Stimulated activated effector memory CD8-positive, alpha-beta T cell treated with anti-CD3 and anti-CD28 coated beads, Interleukin-12 subunit alpha, Interleukin-12 subunit beta, amount 100 ng/mL, for 72 hours (primary cell): ENCODE data around the gene CCDC187.
A peak's percentile ranks its signal among the peaks of the same experiment; 100 is the strongest.
"Not testable (repeated sequence)": the region's sequence is repeated elsewhere in the genome, so short reads cannot be mapped to it uniquely, and the experiment has no call there.

Experiments
- ATAC-seq: fragments of 150-1000 bp; cut with Tn5 transposase; 2 replicates; pipeline ENCODE4 v1.10.0; 2021
- DNase-seq, 2 donors: peaks; one replicate each; pipeline ENCODE4 v3.0.0; 2021 to 2022; ENCODE audit warnings: low spot score in 2 of 2
- H3K27ac Mint-ChIP-seq: one replicate; pipeline ENCODE4 v1.8.0; 2022; ENCODE audit warnings: mild to moderate bottlenecking, mixed read lengths
- H3K36me3 Mint-ChIP-seq: one replicate; pipeline ENCODE4 v1.8.0; 2022; ENCODE audit warnings: mild to moderate bottlenecking, mixed read lengths
- H3K4me1 Mint-ChIP-seq: one replicate; pipeline ENCODE4 v1.8.0; 2022; ENCODE audit warnings: mixed read lengths
- H3K4me3 Mint-ChIP-seq: one replicate; pipeline ENCODE4 v1.8.0; 2022; ENCODE audit warnings: mild to moderate bottlenecking, mixed read lengths
- H3K9me3 Mint-ChIP-seq: one replicate; pipeline ENCODE4 v1.8.0; 2022; ENCODE audit warnings: mixed read lengths

CCDC187 gene

DNA sequence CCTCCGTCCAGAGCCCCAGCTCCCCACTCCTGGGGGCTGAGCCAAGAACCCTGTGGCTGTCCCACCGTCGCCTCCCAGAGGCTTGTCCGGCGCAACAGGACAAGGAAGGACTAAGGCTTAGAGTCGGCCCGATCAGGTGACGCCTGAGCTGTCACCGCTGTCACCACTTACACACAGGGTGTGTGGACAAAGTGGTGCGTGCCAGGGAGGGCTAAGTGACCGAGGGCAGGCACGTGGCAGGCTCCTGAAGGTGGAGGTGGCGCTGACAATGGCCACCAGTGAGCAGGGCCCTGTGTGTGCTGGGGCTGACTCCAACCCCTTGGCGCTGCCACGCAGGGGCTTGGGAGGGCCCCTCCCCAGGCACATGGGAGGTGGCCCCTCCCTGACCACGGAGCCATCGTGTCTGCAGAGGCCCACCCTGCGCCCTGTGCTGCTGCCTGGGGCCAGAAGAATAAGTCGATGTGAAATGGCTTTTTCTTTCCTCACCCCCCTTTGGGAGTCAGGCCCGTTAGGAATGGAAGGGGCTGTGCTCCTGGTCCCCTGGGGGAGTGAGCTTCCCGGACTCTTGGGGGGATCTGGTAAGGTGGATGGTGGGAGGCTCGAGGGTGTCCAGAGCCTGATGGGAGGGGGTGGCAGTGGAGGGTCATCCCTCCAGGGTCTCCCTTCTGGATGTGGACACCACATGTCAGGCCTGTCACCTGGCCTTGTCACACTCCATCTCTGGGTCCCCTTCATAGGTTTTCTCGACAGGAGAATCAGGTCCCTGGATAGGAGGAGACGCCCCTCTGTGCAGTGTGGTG lies 20.8 kb upstream of the CCDC187 start:
- Mint-ChIP-seq H3K4me3 (no peak overlapping the region), H3K4me1 (peaks cover 6% of the 10 kb centered on the region), H3K27ac (no peak overlapping the region), H3K9me3 (no peaks in the 10 kb centered on the region), H3K36me3 (no peaks in the 10 kb centered on the region)
- DNase-seq (no peak), ATAC-seq (no peak)

DNA sequence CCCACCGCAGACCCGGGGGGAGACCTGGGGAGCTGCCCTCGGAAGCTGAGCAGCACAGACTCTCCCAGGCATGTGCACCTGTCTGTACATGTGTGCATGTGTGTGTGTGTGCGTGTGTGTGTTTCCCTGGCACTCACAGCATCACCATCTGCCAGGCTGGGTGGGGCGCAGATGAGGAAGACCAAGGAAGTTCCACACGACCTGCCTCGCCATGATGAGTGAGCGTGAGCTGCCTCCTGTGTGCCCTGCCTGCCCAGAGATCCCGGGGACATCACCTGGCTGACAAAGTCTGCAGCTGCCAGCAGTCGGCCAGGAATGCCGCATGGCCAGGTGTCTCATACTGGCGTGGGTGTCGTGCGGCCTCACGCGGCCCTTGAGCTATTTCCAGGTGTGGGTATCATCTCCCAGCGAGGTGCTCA lies 19.5 kb upstream of the CCDC187 start:
- Mint-ChIP-seq H3K4me3 (no peak overlapping the region), H3K36me3 (no peaks in the 10 kb centered on the region), H3K4me1 (no peaks in the 10 kb centered on the region), H3K27ac (no peak overlapping the region), H3K9me3 (no peaks in the 10 kb centered on the region)
- no peak for ATAC-seq
- no peak for DNase-seq

GRCh38 chr9:136322756-136323330 lies 18.9 kb upstream of the CCDC187 start:
- DNase-seq = no peak
- H3K9me3 Mint-ChIP-seq = no peaks in the 10 kb centered on the region
- H3K4me1 Mint-ChIP-seq = no peaks in the 10 kb centered on the region
- no peak overlapping the region for H3K27ac Mint-ChIP-seq
- H3K4me3 Mint-ChIP-seq = no peak overlapping the region
- no peak for ATAC-seq
- H3K36me3 Mint-ChIP-seq = no peaks in the 10 kb centered on the region

- no peak overlapping the region for H3K4me3 Mint-ChIP-seq
- H3K4me1 Mint-ChIP-seq = peaks cover 11% of the 10 kb centered on the region
- ATAC-seq (no peak), DNase-seq (no peak)
- H3K9me3 Mint-ChIP-seq = no peaks in the 10 kb centered on the region
- peaks cover 2% of the 10 kb centered on the region for H3K36me3 Mint-ChIP-seq
- no peak overlapping the region for H3K27ac Mint-ChIP-seq
These were observed 17.7 kb upstream of the CCDC187 start for GRCh38 chr9:136321561-136321960.

DNA sequence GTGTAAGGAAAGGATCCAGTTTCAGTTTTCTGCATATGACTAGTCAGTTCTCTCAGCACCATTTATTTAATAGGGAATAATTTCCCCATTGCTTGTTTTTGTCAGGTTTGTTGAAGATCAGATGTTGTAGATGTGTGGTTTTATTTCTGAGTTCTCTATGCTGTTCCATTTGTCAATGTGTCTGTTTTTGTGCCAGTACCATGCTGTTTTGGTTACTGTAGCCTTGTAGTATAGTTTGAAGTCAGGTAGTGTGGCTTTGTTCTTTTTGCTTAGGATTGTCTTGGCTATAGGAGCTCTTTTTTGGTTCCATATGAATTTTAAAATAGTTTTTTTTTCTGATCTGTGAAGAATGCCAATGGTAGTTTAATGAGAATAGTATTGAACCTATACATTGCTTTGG lies 17.1 kb upstream of the CCDC187 start:
- H3K27ac Mint-ChIP-seq, H3K4me3 Mint-ChIP-seq, ATAC-seq, H3K36me3 Mint-ChIP-seq, H3K9me3 Mint-ChIP-seq, DNase-seq: not testable (repeated sequence)
- H3K4me1 Mint-ChIP-seq = peaks cover 17% of the 10 kb centered on the region

GRCh38 chr9:136319955-136320354 lies 16.1 kb upstream of the CCDC187 start:
- H3K9me3 Mint-ChIP-seq, H3K4me3 Mint-ChIP-seq, H3K27ac Mint-ChIP-seq, DNase-seq, ATAC-seq: not testable (repeated sequence)
- Mint-ChIP-seq H3K36me3 (peaks cover 14% of the 10 kb centered on the region), H3K4me1 (peaks cover 27% of the 10 kb centered on the region)

DNA sequence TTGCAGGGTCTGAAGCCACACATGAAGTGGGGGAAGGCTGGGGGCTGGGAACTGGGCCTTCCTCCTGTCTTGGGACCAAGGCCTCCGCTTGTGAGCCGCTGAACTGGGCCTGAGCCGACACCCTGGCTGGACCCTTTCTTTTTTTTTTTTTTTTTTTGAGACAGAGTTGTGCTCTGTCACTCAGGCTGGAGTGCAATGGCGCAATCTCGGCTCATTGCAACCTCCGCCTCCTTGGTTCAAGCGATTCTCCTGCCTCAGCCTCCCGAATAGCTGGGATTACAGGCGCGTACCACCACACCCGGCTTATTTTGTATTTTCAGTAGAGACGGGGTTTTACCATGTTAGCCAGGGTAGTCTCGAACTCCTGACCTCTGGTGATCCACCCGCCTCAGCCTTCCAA lies 15.3 kb upstream of the CCDC187 start:
- Mint-ChIP-seq H3K4me1 (peaks cover 27% of the 10 kb centered on the region), H3K9me3 (peaks cover 12% of the 10 kb centered on the region), H3K36me3 (peaks cover 14% of the 10 kb centered on the region)
- H3K4me3 Mint-ChIP-seq, ATAC-seq, H3K27ac Mint-ChIP-seq, DNase-seq: not testable (repeated sequence)

- ATAC-seq = no peak
- no peak for DNase-seq
- Mint-ChIP-seq H3K4me1 (peaks cover 27% of the 10 kb centered on the region), H3K36me3 (peaks cover 14% of the 10 kb centered on the region), H3K27ac (no peak overlapping the region), H3K4me3 (no peak overlapping the region), H3K9me3 (peaks cover 12% of the 10 kb centered on the region)
These were observed 14.9 kb upstream of the CCDC187 start for GRCh38 chr9:136318776-136319241.

- H3K36me3 Mint-ChIP-seq = peaks cover 14% of the 10 kb centered on the region
- ATAC-seq (no peak), DNase-seq (no peak)
- H3K4me1 Mint-ChIP-seq = peaks cover 27% of the 10 kb centered on the region
- H3K9me3 Mint-ChIP-seq = peaks cover 12% of the 10 kb centered on the region
- H3K4me3 Mint-ChIP-seq = no peak overlapping the region
- H3K27ac Mint-ChIP-seq = no peak overlapping the region
These were observed 14.3 kb upstream of the CCDC187 start for GRCh38 chr9:136318111-136318775.

DNA sequence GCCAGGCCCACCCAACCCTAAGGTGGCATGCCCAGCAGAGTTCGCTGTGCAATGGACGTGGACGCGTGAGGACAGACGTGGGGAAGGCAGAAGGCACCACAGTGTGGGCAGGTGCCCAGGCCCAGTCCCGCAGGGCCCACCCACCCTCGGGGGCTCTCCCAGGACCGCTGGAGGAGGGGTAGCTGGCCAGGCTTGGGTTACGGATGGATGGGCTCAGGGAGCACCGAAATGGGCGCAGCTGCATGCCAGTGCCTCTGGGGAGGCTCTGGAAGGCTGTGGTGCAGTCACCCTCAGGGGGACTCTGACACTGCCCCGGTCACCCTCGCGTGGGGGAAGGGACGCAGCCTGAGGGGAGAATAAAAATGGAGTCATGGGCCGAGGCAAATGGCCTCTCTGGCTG lies 13.8 kb upstream of the CCDC187 start:
- DNase-seq (no peak), ATAC-seq (no peak)
- peaks cover 12% of the 10 kb centered on the region for H3K9me3 Mint-ChIP-seq
- H3K4me1 Mint-ChIP-seq = peaks cover 27% of the 10 kb centered on the region
- H3K4me3 Mint-ChIP-seq = no peak overlapping the region
- H3K36me3 Mint-ChIP-seq = peaks cover 14% of the 10 kb centered on the region
- H3K27ac Mint-ChIP-seq = no peak overlapping the region

- peak overlapping the region; percentile 96 for H3K27ac Mint-ChIP-seq
- peaks cover 12% of the 10 kb centered on the region for H3K9me3 Mint-ChIP-seq
- H3K4me3 Mint-ChIP-seq = peak overlapping the region; percentile 31
- H3K36me3 Mint-ChIP-seq = peaks cover 14% of the 10 kb centered on the region
- H3K4me1 Mint-ChIP-seq = peaks cover 27% of the 10 kb centered on the region
- ATAC-seq = peak; percentile 16
- no peak for DNase-seq
These were observed 13.2 kb upstream of the CCDC187 start for GRCh38 chr9:136316896-136317676.

DNA sequence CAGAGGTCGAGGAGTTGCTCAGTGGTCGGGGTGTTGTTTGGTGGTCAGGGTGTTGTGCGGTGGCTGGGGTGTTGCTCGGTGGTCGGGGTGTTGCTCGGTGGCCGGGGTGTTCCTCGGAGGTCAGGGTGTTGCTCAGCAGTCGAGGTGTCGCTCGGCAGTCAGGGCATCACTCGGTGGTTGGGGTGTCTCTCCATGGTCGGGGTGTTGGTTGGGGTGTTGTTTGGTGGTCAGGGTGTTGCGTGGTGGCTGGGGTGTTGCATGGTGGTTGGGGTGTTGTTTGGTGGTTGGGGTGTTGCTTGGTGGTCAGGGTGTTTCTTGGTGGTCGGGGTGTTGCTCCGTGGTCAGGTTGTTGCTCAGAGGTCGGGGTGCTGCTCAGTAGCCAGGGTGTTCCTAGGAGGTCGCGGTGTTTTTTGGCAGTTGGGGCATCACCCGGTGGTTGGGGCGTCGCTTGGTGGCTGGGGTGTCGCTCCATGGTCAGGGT lies 12.4 kb upstream of the CCDC187 start:
- peak overlapping the region; percentile 31 for H3K4me3 Mint-ChIP-seq
- ATAC-seq = peak; percentile 71
- no peak for DNase-seq
- H3K36me3 Mint-ChIP-seq = peaks cover 14% of the 10 kb centered on the region
- peak overlapping the region; percentile 96 for H3K27ac Mint-ChIP-seq
- peaks cover 27% of the 10 kb centered on the region for H3K4me1 Mint-ChIP-seq
- peaks cover 12% of the 10 kb centered on the region for H3K9me3 Mint-ChIP-seq

GRCh38 chr9:136314944-136315343 lies 11.1 kb upstream of the CCDC187 start:
- ATAC-seq = no peak
- H3K4me1 Mint-ChIP-seq = peaks cover 27% of the 10 kb centered on the region
- H3K36me3 Mint-ChIP-seq = peaks cover 14% of the 10 kb centered on the region
- peaks cover 12% of the 10 kb centered on the region for H3K9me3 Mint-ChIP-seq
- DNase-seq = no peak
- peak overlapping the region; percentile 96 for H3K27ac Mint-ChIP-seq
- no peak overlapping the region for H3K4me3 Mint-ChIP-seq

- Mint-ChIP-seq H3K36me3 (peaks cover 14% of the 10 kb centered on the region), H3K4me1 (peaks cover 27% of the 10 kb centered on the region), H3K4me3 (no peak overlapping the region), H3K27ac (no peak overlapping the region), H3K9me3 (peaks cover 12% of the 10 kb centered on the region)
- ATAC-seq (no peak), DNase-seq (no peak)
These were observed 10.1 kb upstream of the CCDC187 start for GRCh38 chr9:136314056-136314416.
